Stomach smooth muscle (tissue), 2 donors: ENCODE data around the gene AGER.
"Not testable (repeated sequence)": the region's sequence is repeated elsewhere in the genome, so short reads cannot be mapped to it uniquely, and the experiment has no call there.

Source experiments
- H3K27ac ChIP-seq: one replicate; pipeline ENCODE4 v1.7.0; 2013; ENCODE audit warnings: mild to moderate bottlenecking, low read length, inconsistent platforms
- H3K27me3 ChIP-seq, 2 donors: one replicate each; pipeline ENCODE4 v1.7.0; 2013; ENCODE audit warnings: low read length in 2 of 2; ENCODE audit not compliant: insufficient read depth in 2 of 2, control insufficient read depth in 1 of 2
- H3K36me3 ChIP-seq, 2 donors: one replicate each; pipeline ENCODE4 v1.7.0; 2013; ENCODE audit warnings: low read length in 2 of 2; ENCODE audit not compliant: control insufficient read depth in 2 of 2, insufficient read depth in 2 of 2
- H3K4me1 ChIP-seq: one replicate; pipeline ENCODE4 v1.7.0; 2013; ENCODE audit warnings: low read length; ENCODE audit not compliant: control insufficient read depth, insufficient read depth
- H3K4me3 ChIP-seq, 2 donors: one replicate each; pipeline ENCODE4 v1.7.0; 2013; ENCODE audit warnings: low read length in 2 of 2
- H3K9ac ChIP-seq, 2 donors: one replicate each; pipeline ENCODE4 v1.7.0; 2013; ENCODE audit warnings: low read length in 2 of 2, mild to moderate bottlenecking in 1 of 2
- H3K9me3 ChIP-seq, 2 donors: one replicate each; pipeline ENCODE4 v1.7.0; 2013; ENCODE audit warnings: low read length in 2 of 2; ENCODE audit not compliant: control insufficient read depth in 2 of 2
- donor health status: healthy.
- donor health status: Pancreatic carcinoma.

Gene AGER

DNA sequence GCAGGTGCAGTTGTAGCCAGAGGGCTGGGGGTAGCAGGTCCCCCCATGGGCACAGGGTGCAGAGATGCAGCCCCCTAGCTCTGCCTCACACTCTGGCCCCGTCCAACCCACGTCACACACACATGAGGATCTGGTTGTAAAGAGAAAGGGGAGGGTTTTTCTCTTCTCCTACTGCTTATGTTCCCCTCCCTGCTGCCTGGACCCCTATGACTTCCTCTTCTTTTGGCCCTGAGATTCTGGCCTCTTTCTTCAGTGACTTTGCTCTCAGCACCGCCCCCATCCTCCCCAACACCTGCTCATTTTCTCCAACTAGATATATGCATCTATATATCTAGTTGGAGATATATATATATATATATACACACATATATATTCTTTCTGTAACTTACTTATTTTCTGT, 30.1 kb upstream of the AGER start:
- H3K27ac ChIP-seq = no peak overlapping the region
- H3K9me3 ChIP-seq = no peaks in the 10 kb centered on the region
- H3K4me3 ChIP-seq = no peak overlapping the region
- H3K9ac ChIP-seq = no peak overlapping the region
- H3K36me3 ChIP-seq = no peaks in the 10 kb centered on the region
- H3K4me1 ChIP-seq = no peaks in the 10 kb centered on the region
- no peaks in the 10 kb centered on the region for H3K27me3 ChIP-seq

DNA sequence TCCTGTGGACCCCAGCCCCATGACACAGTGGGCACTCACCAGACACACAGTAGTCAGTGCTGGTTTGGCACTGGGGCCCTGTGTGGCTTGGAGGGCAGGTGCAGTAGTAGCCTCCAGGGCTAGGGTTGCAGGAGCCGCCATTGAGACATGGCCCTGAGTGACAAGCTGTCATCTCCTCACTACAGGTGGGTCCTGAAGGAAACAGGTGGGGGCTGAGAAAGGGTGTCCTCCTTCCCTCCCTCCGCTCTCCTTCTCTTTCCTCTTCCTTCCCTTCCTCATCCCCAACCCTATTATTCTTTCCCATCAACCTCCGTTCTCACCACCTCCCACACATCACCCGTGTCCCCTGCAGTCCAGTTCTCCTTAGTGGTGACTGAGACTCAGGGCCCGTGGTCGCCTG, 29.6 kb upstream of the AGER start:
- H3K27me3 ChIP-seq = no peaks in the 10 kb centered on the region
- no peak overlapping the region for H3K9ac ChIP-seq
- no peaks in the 10 kb centered on the region for H3K4me1 ChIP-seq
- H3K9me3 ChIP-seq = no peaks in the 10 kb centered on the region
- H3K36me3 ChIP-seq = no peaks in the 10 kb centered on the region
- H3K4me3 ChIP-seq = no peak overlapping the region
- H3K27ac ChIP-seq = no peak overlapping the region

DNA sequence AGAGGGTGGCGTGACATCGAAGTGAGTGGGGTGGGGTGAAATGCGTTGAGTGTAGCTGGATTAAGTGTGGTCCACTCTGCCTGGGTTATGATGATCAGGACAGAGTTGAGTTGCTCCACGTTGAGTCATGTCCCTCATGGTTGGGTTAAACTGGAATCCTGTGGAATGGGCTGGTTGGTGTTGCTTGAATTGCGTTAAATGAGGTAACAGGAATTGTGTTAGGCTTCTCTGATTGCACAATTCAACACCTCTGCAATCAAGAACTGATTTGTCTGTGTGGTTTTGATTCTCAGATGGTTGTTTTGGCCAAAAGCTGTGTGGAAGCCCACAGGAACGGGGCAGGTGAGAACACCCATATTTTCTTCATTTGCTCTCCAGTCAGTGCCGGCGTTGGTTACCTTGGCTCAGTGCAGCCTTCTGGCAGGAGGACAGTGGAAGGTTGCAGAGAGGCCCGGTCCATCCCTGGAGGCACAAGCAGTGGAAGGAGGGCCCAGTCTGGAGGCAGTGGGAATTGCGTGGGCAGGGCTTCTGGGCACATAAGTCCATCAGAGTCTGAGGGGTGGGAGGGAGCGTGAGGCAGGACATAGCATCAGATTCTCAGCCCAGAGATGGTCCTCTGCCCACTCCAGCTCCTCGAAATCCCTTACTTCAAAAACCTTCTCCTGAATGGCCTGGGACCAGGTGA, 28.2 kb upstream of the AGER start:
- Histone ChIP-seq H3K27ac (no peak overlapping the region), H3K9me3 (no peaks in the 10 kb centered on the region), H3K9ac (no peak overlapping the region), H3K27me3 (no peaks in the 10 kb centered on the region), H3K4me3 (no peak overlapping the region), H3K4me1 (no peaks in the 10 kb centered on the region), H3K36me3 (no peaks in the 10 kb centered on the region)

DNA sequence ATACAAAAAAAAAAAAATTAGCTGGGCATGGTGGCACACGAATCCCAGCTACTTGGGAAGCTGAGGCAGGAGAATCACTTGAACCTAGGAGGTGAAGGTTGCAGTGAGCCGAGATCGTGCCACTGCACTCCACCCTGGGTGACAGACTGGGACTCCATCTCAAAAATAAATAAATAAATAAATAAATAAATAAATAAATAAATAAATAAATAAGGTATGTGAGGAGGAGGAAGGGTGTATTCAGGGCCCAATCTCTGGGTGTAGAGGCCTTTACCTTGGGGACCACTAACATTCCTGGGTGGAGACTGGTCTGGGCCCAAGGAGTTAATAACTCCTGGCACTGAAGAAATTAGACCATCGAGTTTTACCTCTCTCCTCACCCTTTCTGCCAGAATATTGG, 27.4 kb upstream of the AGER start:
- H3K27me3 ChIP-seq, H3K27ac ChIP-seq, H3K4me1 ChIP-seq, H3K9me3 ChIP-seq, H3K4me3 ChIP-seq, H3K36me3 ChIP-seq, H3K9ac ChIP-seq: not testable (repeated sequence)

DNA sequence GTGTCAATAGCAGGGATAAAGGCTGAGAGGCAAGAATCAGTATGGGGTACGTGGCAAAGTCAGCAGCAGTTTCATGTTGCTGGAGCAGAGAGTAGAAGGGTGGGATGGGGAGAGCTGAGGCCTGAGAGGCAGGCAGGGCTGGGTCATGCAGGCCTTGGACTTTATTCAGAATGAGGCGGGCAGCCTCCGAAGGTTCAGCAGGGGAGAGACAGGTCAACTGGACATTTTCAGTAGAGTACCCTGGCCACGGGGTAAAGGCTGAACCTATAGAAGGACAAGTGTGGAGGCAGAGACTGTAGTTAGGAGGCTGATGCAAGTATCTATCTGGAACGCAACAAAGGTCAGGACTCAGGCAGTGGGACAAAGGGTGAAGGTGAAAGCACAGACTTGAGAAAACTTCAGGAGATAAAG, 26.1 kb upstream of the AGER start:
- Histone ChIP-seq H3K9ac (no peak overlapping the region), H3K4me3 (no peak overlapping the region), H3K27me3 (no peaks in the 10 kb centered on the region), H3K27ac (no peak overlapping the region), H3K9me3 (no peaks in the 10 kb centered on the region), H3K4me1 (no peaks in the 10 kb centered on the region), H3K36me3 (no peaks in the 10 kb centered on the region)

DNA sequence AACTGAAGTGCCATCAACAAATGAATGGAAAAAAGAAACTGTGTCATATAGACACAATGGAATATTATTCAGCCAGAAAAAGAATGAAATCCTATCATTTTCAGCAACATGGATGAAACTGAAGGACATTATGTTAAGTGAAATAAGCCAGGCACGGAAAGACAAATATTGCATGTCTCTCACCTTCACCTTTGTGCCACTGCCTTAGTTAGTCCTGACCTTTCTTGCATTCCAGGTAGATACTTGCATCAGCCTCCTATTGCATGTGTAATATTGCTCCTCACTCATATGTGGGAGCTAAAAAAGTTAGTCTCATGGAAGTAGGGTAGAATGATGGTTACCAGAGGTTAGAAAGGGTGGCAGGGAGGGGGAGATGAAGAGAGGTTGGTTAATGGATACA, 24.9 kb upstream of the AGER start:
- Histone ChIP-seq H3K27ac (no peak overlapping the region), H3K9ac (no peak overlapping the region), H3K27me3 (no peaks in the 10 kb centered on the region), H3K4me1 (no peaks in the 10 kb centered on the region), H3K9me3 (no peaks in the 10 kb centered on the region), H3K4me3 (no peak overlapping the region), H3K36me3 (no peaks in the 10 kb centered on the region)

DNA sequence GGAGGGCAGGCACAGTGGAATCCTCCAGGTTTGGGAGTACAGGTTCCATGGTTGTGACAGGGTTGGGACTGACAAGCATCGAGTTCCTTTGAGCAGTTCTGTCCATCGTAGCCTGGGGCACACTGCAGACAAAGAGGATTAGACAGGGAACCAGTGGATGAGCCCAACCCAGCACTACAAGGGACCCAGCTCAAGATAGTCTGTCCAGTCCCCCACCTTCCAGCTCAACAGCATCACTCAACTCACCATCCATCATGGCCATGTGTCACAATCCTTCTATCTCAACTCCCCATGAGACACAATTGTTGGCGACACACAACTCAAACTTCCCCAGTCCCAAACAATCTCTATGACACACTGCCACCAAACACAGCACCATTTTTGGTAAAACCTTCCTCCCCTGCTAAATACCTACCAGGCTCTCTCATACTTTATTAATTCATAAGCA, 20.2 kb upstream of the AGER start:
- Histone ChIP-seq H3K9me3 (no peaks in the 10 kb centered on the region), H3K9ac (no peak overlapping the region), H3K36me3 (no peaks in the 10 kb centered on the region), H3K27ac (no peak overlapping the region), H3K4me1 (no peaks in the 10 kb centered on the region), H3K4me3 (no peak overlapping the region), H3K27me3 (peaks cover 4 to 12% of the 10 kb centered on the region in 2 donors)

DNA sequence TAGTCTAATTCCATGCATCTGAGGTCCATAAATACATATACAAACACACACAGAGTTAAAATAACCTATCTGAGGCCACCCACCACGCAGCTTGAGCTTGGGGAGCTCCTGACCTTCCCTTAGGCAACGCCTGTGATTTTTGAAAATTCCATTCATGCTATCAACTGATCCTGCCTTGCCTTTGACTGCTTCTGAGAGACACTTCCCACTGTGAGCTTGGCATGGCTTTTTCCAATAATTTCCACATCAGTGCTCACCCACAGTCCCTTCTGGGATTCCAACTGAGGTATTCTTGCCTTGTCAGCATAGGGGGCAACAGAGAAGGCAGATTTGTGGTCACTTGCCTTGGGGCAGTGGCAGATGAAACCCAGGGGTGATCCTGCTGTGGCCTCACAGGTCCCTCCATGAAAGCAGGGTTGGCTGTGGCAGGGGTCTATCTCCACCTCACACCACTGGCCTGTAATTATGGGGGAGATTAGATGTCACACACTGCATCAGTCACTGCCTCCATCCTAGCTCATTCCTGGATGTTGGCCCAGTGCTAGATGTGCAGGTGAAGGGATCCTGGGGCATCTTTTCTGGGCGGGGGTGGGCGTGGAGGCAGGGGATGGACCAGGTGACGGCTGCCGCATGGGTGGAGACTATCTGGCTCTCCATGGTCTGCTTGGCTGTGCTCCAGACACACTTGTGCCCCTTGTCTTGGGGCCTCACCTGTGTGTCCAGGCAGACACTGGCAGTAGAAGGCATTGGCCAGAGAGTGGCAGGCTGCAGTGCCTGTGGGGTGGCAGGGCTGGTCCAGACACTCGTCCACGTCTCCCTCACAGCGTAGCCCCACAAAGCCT, 19.6 kb upstream of the AGER start:
- Histone ChIP-seq H3K4me1 (no peaks in the 10 kb centered on the region), H3K9me3 (no peaks in the 10 kb centered on the region), H3K27me3 (peaks cover 4 to 12% of the 10 kb centered on the region in 2 donors), H3K36me3 (no peaks in the 10 kb centered on the region), H3K4me3 (no peak overlapping the region), H3K9ac (no peak overlapping the region), H3K27ac (no peak overlapping the region)

DNA sequence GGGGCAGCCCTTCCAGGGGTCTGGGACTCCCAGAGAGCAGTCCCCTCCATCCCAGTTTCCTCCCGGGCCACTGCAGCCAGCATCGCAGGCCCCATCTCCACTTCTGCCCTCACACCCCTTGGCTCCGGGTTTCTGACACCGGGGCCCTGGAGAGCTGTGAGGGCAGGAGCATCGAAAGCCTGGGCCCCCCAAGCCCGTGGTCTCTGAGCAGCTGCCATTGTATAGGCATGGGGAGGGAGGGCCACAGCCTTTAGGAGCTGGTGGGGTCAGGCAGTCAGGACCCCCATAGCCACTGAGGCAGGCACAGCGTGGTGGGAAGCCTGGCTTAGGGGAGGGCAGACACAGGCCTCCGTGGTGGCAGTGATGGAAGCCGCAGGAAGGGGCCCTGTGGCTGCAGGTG, 18.1 kb upstream of the AGER start:
- H3K4me3 ChIP-seq = no peak overlapping the region
- peaks cover 1% of the 10 kb centered on the region for H3K4me1 ChIP-seq
- no peak overlapping the region for H3K27ac ChIP-seq
- H3K9me3 ChIP-seq = no peaks in the 10 kb centered on the region
- H3K36me3 ChIP-seq = no peaks in the 10 kb centered on the region
- peaks cover 4 to 12% of the 10 kb centered on the region in 2 donors for H3K27me3 ChIP-seq
- no peak overlapping the region for H3K9ac ChIP-seq

DNA sequence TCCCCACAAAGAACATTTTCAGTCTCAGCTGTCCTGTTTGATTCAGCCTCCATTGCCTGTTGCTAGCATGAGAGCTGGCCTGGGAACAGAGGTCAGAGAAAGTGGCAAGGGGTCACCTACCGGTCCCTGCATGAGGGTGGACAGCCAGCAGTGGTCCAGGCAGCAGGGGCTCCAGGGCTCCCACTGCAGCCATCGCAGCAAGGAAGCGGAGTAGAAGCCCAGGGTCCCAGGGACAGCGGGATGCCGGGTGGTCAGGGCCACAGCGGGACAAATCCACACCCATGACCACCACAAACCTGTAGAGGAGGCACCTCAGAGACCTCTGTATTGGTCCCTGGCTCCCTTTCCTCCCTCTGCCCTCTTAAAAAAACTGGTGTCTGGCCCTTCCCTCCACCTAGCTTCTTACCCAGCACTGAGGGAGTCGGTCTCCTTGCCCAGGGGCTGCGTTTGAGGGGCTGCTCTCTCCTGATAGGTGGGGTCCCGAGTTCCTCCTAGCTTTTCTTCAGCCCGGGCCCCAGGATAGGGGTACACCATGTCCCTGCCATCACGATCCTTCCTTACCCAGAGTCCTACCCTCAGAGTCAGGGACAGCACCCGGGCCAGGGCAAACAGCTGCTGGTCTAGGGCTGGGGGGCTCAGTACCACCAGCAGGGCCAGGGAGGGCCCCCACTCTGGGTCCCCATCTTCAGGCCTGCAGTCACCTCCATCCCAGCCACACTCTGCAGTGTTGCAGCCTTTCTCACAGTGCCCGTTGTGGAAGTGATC, 16.8 kb upstream of the AGER start:
- H3K36me3 ChIP-seq = no peaks in the 10 kb centered on the region
- no peak overlapping the region for H3K9ac ChIP-seq
- peaks cover 13% of the 10 kb centered on the region for H3K4me1 ChIP-seq
- no peaks in the 10 kb centered on the region for H3K9me3 ChIP-seq
- peaks cover 4 to 12% of the 10 kb centered on the region in 2 donors for H3K27me3 ChIP-seq
- no peak overlapping the region for H3K27ac ChIP-seq
- H3K4me3 ChIP-seq = no peak overlapping the region
